Measurements from ENCODE around the gene DNMT3A.

DNA sequence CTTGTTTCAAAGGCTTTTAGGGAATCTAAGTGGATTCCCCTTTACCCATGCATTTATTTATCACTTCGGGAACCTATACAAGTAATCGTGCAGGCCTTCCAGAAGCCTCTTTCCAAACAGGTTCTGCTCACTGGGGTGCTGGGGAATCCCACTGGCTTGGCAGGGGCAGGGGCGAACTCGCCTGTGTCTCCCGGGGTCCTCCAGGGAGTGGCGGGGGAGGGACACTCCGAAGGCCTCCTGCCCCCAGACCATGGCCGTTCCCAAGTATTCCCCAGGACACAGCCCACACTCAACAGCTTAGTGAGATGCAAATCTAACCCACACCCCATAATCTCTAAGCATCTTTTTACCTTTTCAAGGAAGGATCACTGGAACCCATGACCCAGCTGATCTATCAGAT, 6.5 kb downstream of the DNMT3A start:
- TF ChIP-seq, protein P1, sequence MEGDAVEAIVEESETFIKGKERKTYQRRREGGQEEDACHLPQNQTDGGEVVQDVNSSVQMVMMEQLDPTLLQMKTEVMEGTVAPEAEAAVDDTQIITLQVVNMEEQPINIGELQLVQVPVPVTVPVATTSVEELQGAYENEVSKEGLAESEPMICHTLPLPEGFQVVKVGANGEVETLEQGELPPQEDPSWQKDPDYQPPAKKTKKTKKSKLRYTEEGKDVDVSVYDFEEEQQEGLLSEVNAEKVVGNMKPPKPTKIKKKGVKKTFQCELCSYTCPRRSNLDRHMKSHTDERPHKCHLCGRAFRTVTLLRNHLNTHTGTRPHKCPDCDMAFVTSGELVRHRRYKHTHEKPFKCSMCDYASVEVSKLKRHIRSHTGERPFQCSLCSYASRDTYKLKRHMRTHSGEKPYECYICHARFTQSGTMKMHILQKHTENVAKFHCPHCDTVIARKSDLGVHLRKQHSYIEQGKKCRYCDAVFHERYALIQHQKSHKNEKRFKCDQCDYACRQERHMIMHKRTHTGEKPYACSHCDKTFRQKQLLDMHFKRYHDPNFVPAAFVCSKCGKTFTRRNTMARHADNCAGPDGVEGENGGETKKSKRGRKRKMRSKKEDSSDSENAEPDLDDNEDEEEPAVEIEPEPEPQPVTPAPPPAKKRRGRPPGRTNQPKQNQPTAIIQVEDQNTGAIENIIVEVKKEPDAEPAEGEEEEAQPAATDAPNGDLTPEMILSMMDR (IDR thresholded peaks at IDR 0.05 in 4 of 5, conservative IDR thresholded peaks at IDR 0.05 in 1 of 5): no peak
- TF ChIP-seq POLR2A (IDR thresholded peaks at IDR 0.05): no peak
